ENCODE data around the gene WWC2.

DNA sequence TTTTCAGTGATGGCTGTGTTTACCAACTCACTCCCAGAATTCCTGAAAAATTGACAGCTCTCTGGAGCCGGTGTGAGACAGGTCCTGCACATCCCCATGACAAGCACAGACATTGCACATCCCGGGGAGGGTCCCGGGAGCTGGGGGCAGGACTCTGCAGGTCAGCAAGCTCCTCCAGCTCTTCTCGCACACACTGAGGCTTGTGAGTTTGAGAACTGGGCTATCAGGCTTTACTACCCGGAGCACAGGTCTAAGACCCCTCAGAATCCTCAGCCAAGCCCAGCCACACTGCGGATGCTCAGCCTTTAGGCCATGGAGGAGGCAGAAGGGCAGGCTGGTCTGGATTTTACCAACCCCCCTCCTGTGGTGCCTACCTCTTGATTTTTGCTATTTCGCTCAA, 228.8 kb downstream of the WWC2 start:
- TF ChIP-seq, protein P1, sequence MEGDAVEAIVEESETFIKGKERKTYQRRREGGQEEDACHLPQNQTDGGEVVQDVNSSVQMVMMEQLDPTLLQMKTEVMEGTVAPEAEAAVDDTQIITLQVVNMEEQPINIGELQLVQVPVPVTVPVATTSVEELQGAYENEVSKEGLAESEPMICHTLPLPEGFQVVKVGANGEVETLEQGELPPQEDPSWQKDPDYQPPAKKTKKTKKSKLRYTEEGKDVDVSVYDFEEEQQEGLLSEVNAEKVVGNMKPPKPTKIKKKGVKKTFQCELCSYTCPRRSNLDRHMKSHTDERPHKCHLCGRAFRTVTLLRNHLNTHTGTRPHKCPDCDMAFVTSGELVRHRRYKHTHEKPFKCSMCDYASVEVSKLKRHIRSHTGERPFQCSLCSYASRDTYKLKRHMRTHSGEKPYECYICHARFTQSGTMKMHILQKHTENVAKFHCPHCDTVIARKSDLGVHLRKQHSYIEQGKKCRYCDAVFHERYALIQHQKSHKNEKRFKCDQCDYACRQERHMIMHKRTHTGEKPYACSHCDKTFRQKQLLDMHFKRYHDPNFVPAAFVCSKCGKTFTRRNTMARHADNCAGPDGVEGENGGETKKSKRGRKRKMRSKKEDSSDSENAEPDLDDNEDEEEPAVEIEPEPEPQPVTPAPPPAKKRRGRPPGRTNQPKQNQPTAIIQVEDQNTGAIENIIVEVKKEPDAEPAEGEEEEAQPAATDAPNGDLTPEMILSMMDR (IDR thresholded peaks at IDR 0.05) = no peak
- no peak for TF ChIP-seq POLR2A (IDR thresholded peaks at IDR 0.05)
